Stromal cell of bone marrow (primary cell): ENCODE data around the gene LGR5.
A peak's percentile ranks its signal among the peaks of the same experiment; 100 is the strongest.
"Not testable (repeated sequence)": the region's sequence is repeated elsewhere in the genome, so short reads cannot be mapped to it uniquely, and the experiment has no call there.

Experiments used
- DNase-seq: peaks from one replicate; pipeline ENCODE4 v3.0.0-alpha.2; 2012; ENCODE audit warnings: low read depth

Gene LGR5

GRCh38 chr12:71551529-71551928 lies 111.9 kb downstream of the LGR5 start:
- peak; percentile 6 for DNase-seq

DNA sequence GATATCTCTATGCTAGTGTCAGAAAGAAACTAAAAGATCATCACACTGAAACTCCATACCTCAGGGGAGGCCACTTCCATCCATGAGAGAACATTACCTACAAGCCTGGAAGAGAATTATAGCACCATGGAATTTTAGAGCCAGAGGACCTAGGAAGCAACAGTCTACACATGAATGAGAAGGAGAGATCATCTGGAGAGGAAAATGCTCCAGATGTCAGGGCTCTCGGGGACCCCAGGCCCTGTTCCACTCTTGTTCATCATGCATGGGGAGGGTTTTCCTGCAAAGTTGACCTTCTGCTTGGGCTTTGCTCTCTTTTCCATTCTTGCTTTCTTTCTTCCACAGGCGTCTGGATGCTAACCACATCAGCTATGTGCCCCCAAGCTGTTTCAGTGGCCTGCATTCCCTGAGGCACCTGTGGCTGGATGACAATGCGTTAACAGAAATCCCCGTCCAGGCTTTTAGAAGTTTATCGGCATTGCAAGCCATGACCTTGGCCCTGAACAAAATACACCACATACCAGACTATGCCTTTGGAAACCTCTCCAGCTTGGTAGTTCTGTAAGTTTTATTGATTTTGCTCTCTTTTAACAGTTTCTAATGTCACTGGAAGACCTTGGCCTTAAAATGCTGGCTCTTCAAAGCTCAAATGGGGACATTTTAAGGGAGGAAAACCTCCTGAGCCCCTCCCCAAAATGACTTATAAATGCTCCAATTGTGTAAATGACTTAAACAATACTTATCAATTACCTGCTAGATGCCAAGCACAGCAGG lies 113.3 kb downstream of the LGR5 start:
- DNase-seq, result no peak

- DNase-seq, result no peak
Observed at GRCh38 chr12:71555191-71555590, 115.6 kb downstream of the LGR5 start.

- DNase-seq, result not testable (repeated sequence)
Observed at GRCh38 chr12:71555789-71556188, 116.2 kb downstream of the LGR5 start.

- DNase-seq, result no peak
Observed at GRCh38 chr12:71556448-71556847, 116.8 kb downstream of the LGR5 start.

DNA sequence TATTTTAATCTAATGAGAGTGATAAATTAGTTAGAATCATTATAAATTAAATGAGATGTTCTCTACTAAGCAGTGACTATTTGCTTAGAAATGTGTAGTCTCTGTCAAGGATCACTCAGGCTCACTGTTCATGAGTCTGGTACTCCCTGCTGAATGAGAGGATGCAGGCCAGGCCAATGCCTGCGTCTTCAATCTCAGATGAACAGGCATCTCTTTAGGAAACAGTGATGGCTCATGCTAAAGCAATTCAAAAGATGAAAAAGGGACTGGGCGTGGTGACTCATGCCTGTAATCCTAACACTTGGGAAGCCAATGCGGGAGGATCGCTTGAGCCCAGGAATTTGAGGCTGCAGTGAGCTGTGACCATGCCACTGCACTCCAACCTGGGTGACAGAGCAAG lies 117.3 kb downstream of the LGR5 start:
- DNase-seq, result peak; percentile 73

- peak; percentile 6 for DNase-seq
Observed at GRCh38 chr12:71558445-71558844, 118.8 kb downstream of the LGR5 start.

DNA sequence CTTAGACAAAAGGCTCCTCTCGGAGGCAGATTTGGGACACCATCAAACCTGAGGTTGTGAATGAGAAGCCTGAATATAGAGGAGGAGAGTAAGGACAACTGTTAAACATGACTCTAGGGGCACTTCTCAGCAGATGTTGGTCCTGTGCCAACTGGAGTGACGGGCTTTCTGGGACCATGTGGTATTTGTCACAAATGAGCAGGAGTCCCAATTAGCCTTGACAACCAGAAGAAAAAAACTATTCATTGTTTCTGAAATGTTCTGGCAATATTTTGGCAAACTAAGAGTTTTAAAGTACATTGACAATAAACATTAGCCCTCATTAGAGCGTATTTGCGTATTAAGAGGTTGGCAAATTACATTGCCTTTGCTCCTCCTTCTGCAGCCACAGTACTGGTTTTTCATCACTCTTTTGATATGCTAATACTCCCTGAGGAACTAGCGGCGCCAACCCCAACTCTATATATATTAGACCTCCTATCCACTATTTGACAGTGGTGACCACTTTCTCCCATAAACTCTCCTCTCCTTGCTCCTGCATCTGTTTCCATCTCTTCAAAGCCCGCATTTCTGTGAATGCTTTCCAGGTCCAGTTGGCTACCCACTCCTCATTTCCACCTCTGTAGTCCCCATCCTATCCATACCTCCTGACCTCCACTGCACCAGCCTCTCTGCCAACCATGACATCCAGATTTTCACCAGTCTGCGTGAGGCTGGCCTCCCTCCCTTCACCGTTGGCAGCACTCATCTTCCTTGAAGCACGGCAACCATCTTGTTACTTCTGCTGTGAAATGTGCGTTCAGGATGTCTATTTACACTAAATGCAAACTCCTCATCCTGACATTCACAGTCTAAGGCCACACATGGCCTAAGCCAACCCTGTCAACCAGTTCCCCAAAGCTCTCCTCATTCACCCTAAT lies 123.3 kb downstream of the LGR5 start:
- no peak for DNase-seq

GRCh38 chr12:71565535-71565934 lies 125.9 kb downstream of the LGR5 start:
- DNase-seq, result no peak

- DNase-seq, result no peak
Observed at GRCh38 chr12:71566655-71567054, 127.1 kb downstream of the LGR5 start.

GRCh38 chr12:71567537-71567936 lies 127.9 kb downstream of the LGR5 start:
- DNase-seq, result no peak

GRCh38 chr12:71569885-71570284 lies 130.3 kb downstream of the LGR5 start:
- DNase-seq, result not testable (repeated sequence)

- DNase-seq, result no peak
Observed at GRCh38 chr12:71576496-71576895, 136.9 kb downstream of the LGR5 start.

- DNase-seq, result no peak
Observed at GRCh38 chr12:71578694-71579258, 139.2 kb downstream of the LGR5 start.

DNA sequence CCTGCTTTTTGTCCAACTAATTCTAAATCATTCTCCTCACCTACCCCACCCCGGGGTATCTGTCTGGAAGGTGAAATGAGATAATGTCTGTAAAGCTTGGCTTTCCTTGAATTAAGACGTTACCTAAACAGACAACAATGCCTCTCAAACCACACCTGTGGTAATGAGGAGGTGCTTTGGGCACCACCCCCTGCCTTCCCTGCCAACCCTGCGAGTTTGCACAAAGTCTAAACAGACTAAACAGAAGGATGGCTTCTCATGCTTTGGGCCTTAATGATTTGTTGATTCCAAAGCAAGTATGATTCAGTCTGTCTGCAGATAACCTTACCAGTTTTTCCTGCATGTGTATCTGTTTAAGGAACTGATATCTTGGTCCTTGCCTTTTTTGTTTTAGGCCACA lies 141.6 kb downstream of the LGR5 start:
- no peak for DNase-seq

- DNase-seq, result no peak
Observed at GRCh38 chr12:71582925-71583324, 143.3 kb downstream of the LGR5 start.

DNA sequence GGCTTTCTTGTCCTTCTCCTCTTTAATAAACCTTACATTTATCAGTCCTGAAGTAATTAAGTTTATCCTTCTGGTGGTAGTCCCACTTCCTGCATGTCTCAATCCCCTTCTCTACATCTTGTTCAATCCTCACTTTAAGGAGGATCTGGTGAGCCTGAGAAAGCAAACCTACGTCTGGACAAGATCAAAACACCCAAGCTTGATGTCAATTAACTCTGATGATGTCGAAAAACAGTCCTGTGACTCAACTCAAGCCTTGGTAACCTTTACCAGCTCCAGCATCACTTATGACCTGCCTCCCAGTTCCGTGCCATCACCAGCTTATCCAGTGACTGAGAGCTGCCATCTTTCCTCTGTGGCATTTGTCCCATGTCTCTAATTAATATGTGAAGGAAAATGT lies 144.8 kb downstream of the LGR5 start:
- DNase-seq, result no peak

GRCh38 chr12:71585218-71585617 lies 145.6 kb downstream of the LGR5 start:
- no peak for DNase-seq

DNA sequence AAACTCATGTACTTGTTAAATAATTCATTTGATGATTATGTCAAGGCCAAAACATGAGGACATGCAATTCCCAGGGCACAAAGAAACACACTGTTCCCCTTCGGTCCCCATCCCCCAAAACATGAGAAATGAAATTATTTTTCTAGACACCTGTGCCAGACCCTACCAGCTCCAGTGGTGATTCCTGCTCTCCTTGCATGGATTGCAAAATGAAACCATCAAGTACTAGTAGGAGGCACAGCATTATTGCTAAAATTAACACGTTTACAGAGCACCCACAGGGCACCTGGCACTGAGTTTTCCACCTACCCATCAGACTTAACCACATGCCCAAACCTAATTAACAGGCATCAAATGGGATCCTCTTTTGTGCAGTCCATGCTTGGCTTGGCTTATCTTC lies 147.4 kb downstream of the LGR5 start:
- DNase-seq, result no peak

- DNase-seq, result peak; percentile 37
Observed at GRCh38 chr12:71589478-71589881, 149.9 kb downstream of the LGR5 start.

GRCh38 chr12:71591601-71592000 lies 152.0 kb downstream of the LGR5 start:
- DNase-seq, result no peak

DNA sequence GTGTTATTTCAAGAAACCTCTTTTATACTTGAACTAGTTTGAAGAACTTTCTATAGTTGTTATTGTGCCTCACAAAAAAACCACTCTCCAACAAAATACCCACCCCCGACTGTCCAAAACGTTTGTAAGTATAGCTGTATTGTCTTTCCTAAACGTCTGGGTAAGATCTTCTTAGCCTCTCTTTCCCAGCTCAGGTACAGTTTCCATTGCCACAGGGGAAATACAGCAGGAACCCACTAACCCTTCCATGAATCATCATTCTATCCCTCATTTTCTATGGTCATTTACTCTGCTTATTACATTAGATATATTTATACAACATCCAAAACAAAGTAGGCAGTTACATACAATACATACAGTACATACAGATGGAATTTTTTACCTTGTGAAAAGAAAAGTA lies 153.2 kb downstream of the LGR5 start:
- no peak for DNase-seq
